Lower leg skin (tissue), 3 donors: Measurements from ENCODE around the gene KLKB1.

Experiments used
- POLR2A ChIP-seq, 2 donors: fragments of 450-650 bp; IDR thresholded peaks; one replicate each; pipeline ENCODE4 v1.6.1; 2016 to 2017; ENCODE audit warnings: antibody characterized with exemption in 2 of 2, mild to moderate bottlenecking in 1 of 2, moderate library complexity in 1 of 2
- TF ChIP-seq, protein P1 (sequence below), 3 donors: fragments of 450-650 bp; IDR thresholded peaks; one replicate each; pipeline ENCODE4 v1.5.1; 2016; ENCODE audit warnings: antibody characterized with exemption in 3 of 3, mild to moderate bottlenecking in 3 of 3, moderate library complexity in 2 of 3

DNA sequence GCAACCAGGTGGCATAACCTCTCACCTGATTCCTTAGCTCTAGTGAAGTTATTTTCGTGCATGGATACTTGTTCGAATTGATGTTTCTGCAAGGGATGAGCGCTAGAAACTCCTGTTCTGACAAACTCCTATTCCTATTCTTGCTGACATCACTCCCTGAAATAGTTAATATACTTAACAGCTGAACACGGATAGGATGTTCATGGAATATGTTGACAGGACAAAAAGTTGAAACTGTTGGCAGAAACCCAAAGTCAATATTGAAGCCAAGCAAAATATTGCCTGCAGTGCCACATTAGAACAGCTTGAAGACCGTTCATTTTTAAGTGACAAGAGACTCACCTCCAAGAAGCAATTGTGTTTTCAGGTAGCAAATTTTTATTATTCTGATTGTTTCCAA lies at the start of gene KLKB1:
- TF ChIP-seq, protein P1, sequence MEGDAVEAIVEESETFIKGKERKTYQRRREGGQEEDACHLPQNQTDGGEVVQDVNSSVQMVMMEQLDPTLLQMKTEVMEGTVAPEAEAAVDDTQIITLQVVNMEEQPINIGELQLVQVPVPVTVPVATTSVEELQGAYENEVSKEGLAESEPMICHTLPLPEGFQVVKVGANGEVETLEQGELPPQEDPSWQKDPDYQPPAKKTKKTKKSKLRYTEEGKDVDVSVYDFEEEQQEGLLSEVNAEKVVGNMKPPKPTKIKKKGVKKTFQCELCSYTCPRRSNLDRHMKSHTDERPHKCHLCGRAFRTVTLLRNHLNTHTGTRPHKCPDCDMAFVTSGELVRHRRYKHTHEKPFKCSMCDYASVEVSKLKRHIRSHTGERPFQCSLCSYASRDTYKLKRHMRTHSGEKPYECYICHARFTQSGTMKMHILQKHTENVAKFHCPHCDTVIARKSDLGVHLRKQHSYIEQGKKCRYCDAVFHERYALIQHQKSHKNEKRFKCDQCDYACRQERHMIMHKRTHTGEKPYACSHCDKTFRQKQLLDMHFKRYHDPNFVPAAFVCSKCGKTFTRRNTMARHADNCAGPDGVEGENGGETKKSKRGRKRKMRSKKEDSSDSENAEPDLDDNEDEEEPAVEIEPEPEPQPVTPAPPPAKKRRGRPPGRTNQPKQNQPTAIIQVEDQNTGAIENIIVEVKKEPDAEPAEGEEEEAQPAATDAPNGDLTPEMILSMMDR (IDR thresholded peaks at IDR 0.05) = no peak
- no peak for TF ChIP-seq POLR2A (IDR thresholded peaks at IDR 0.05)
